GM19043 (cell line): Measurements from ENCODE around the gene SLC41A3.
A peak's percentile ranks its signal among the peaks of the same experiment; 100 is the strongest.
"Not testable (repeated sequence)": the region's sequence is repeated elsewhere in the genome, so short reads cannot be mapped to it uniquely, and the experiment has no call there.

ENCODE experiments used
- ATAC-seq: cut with Tn5 transposase; IDR thresholded peaks from one replicate; pipeline ENCODE4 v1.9.1; 2021; ENCODE audit warnings: low read depth; ENCODE audit not compliant: unreplicated experiment

SLC41A3 gene

DNA sequence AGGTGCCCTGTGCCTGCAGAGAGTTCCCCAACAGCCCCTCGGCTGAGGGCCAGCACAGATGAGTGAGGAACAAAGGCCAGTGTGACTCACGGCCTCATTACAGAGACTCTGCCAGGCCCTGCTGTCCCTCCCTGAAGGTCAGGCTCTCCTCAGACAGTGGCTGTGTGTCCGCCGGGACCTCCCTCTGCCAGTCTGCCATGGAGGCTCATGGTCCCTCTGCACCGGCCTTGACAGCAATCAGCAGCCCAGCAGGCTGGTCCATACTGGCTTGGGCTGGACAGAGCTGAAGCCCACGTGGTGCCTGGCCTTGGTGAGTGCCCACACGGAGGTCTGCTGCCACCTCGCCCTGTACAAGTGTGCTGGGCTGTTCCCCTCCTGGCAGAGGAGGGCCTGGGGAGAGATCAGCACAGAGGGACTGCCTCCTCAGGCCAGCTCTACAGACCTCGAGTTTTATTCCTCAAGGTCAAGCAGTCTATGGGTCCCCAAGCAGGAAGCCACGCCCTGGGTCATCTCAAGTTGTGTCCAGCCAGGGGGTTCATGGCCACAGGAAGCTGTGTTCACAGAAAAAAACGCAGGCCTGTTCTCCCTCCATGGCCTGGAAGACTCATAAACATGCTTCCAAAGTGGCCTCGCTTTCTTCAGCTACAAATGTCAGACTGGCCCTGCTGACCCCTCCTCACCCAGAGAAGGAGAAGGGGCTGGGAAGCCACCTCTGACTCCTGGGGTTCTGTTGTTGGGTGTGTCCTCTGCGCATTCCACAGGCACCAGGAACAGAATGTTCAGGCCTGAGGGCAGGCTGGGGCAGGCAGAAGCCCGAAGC lies 27.0 kb downstream of the SLC41A3 start:
- no peak for ATAC-seq

GRCh38 chr3:126056088-126056487 lies 27.8 kb downstream of the SLC41A3 start:
- ATAC-seq = no peak

- ATAC-seq = no peak
These were observed 29.1 kb downstream of the SLC41A3 start for GRCh38 chr3:126054870-126055269.

GRCh38 chr3:126053949-126054569 lies 29.9 kb downstream of the SLC41A3 start:
- no peak for ATAC-seq

GRCh38 chr3:126053513-126053912 lies 30.4 kb downstream of the SLC41A3 start:
- ATAC-seq = no peak

DNA sequence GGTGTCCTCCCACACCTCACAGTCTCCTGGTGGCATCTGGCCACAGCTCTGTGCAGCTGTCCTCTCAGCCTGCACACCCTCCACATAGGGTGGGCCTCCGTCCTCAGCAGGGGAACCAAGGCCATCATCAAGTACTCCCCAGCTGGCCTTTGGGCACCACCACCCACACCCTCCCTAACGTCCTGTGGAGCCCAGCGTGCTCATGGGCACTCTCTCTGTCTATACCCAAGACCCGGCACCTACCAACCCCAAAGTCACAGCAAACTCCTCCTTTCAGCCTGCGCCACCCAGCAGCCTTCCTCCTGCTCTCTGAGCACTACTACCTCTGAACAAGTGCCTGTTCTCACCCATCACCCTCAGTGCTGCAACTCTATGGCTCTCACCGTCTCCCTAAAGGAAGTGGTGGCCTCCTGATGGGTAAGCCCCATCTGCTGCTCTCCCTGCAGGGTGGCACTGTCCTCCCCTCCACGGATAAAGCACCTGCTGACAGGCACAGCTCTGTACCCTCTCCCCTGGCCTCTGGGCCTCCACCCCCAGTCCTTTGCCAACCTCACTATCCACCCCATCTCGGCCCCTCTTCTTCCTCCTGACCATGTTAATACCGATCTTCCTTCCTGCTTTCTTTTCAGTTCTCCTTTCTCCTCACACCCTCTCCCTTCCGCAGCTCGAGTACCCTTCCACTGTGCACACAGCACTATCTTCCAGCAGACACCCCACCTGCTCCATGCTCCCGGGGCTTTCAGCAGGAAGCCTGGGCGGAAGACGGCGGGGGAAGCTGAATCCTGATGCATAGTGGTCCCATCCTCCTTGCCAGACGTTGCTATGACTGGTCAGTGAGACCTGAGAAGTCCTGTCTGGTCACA lies 31.5 kb downstream of the SLC41A3 start:
- ATAC-seq = peak; percentile 61

- no peak for ATAC-seq
These were observed 32.2 kb downstream of the SLC41A3 start for GRCh38 chr3:126051741-126052140.

GRCh38 chr3:126051234-126051633 lies 32.7 kb downstream of the SLC41A3 start:
- ATAC-seq = no peak

- ATAC-seq = no peak
These were observed 33.3 kb downstream of the SLC41A3 start for GRCh38 chr3:126050626-126051025.

- ATAC-seq = no peak
These were observed 33.9 kb downstream of the SLC41A3 start for GRCh38 chr3:126050050-126050392.

DNA sequence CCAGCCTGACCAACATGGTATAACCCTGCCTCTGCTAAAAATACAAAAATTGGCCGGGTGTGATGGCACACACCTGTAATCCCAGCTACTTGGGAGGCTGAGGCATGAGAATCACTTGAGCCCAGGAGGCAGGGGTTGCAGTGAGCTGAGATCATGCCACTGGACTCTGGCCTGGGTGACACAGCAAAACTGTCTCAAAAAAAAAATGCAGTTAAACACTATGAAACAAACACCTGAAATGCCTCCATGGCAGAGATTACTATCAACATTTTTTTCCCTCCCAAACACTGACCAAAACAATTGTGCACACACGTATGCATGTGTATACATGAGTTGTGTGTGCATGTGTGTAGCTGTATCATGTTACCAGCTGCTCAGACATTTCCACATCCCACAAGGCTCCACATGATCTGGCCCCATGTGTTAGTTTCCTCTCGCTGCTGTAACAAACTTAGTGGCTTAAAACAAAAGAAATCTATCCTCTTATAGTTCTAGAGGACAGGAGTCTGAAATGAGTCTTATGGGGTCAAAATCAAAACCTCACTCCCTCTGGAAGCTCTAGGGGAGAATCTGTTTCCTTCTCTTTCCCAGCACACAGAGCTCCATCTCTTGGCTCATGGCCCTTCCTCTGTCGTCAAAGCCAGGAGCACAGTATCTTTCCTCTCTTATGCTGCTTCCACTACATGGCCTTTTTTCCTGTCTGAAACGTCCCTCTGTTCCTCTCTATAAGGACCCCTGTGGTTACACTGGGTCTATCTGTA lies 34.5 kb downstream of the SLC41A3 start:
- no peak for ATAC-seq

DNA sequence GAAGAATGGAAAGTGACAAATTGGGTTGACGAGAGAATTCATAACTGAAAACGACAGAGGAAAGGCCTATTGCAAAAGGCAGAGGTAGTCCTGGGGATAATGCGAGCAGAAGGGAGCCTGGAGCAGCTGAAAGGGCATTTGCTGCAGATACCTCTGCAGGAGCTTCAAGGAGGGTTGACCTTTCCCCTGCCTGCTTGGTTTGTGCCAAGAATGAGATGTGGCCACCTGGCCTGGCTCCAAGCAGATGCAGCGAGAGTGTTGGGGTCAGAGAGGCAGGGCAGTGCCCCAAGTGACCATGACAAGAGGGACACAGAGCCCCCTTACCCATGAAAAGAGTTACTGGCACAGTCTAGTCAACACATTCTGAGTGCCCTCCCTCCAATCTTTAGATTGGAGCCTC lies 43.5 kb downstream of the SLC41A3 start:
- ATAC-seq = no peak

GRCh38 chr3:126039870-126040269 lies 44.1 kb downstream of the SLC41A3 start:
- ATAC-seq = no peak

- ATAC-seq = not testable (repeated sequence)
These were observed 45.1 kb downstream of the SLC41A3 start for GRCh38 chr3:126038791-126039190.

GRCh38 chr3:126036056-126036549 lies 47.8 kb downstream of the SLC41A3 start:
- ATAC-seq = no peak

DNA sequence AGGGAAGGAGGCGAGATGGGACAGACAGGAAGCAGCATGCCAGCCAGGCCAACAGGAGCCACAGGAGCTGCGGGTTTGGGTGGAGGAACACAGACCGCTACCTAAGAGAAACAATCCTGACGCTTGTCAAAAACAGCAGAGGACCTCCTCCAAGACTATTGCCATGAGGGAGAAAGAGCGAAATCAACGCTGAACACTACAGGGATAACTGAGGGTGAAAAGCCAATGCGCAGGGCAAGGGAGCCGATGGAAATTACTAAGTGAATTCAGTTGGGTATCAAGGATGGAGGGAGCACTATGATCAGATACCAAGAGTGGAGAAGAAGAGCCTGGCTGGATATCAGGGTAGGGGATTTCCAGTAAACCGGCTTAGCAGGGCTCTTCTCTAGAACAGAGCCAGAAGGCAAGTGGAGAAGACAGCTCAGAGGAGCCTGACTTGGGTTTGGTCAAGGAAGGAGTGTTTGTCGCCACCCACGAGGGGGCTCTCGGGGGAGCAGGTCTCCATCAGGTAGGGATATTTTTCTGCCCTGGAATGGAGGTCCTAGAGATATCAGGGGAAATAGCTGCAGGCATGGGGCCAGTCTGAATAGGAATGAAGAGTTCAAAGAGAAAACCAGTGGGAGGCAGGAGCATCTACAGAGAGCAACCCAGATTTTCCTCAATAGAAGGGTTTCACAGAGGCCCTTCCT lies 48.4 kb downstream of the SLC41A3 start:
- ATAC-seq = no peak

GRCh38 chr3:126034481-126035361 lies 49.2 kb downstream of the SLC41A3 start:
- ATAC-seq = no peak

DNA sequence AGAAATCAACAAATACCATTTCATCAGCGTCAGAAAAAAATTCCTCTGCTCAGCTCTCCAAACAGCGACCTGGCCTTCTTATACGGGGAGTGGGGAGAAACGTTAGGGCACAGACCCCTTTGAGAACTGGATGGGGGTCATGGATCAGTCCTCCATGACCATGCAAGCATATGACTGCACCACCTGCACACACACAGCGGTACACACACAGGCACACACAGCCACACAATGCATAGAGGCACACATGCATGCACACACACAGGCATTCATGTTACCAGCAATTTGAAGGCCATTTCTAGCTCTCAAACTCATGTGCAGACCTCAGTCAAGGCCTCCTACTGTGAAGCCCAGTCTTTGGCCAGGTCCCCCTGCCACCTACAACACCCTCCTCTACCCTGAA lies 50.2 kb downstream of the SLC41A3 start:
- no peak for ATAC-seq
